ENCODE data around the gene TBCD. TPM values are rescaled to one million over a fixed set of nuclear protein-coding genes. Genes with fewer than 3 reads are reported as not detected.
"Not testable (repeated sequence)": the region's sequence is repeated elsewhere in the genome, so short reads cannot be mapped to it uniquely, and the experiment has no call there.

Gene TBCD
- total RNA-seq, 1 donor from 2014 or later, result 49.9 TPM

- ChIA-PET POLR2A (no interaction called here), CTCF (no interaction called here)
- TF ChIP-seq CTCF (IDR thresholded peaks at IDR 0.05), result no peak
- Mint-ChIP-seq H3K27ac (no peak overlapping the region), H3K9me3 (no peaks in the 10 kb centered on the region), H3K27me3 (no peaks in the 10 kb centered on the region), H3K36me3 (ENCODE audit: low read depth) (no peaks in the 10 kb centered on the region), H3K4me3 (no peak overlapping the region), H3K4me1 (peaks cover 39% of the 10 kb centered on the region)
- ATAC-seq (ENCODE audit: low read depth) (no peak), DNase-seq (no peak)
- intact Hi-C loops (cut with micrococcal nuclease), result loop anchor here (10.0 kb wide), 1 partner anchor 91 kb away; no protein-coding TSS in a partner anchor
These were observed 213.5 kb downstream of the TBCD start for GRCh38 chr17:82965371-82965770.

- peaks cover 3% of the 10 kb centered on the region for H3K27me3 Mint-ChIP-seq
- no peaks in the 10 kb centered on the region for H3K36me3 Mint-ChIP-seq (ENCODE audit: low read depth)
- CTCF ChIA-PET, result no interaction called here
- no peak for TF ChIP-seq CTCF (IDR thresholded peaks at IDR 0.05)
- intact Hi-C loops (cut with micrococcal nuclease), result loop anchor here (10.0 kb wide), 1 partner anchor 92 kb away; no protein-coding TSS in a partner anchor
- H3K4me1 Mint-ChIP-seq, result peaks cover 44% of the 10 kb centered on the region
- POLR2A ChIA-PET, result interaction anchor here (0.6 kb wide), 1 partner anchor 1113 kb away, joined by 4 read pairs; no protein-coding TSS in a partner anchor
- DNase-seq (no peak), ATAC-seq (ENCODE audit: low read depth) (no peak)
- no peak overlapping the region for H3K27ac Mint-ChIP-seq
- no peak overlapping the region for H3K4me3 Mint-ChIP-seq
- H3K9me3 Mint-ChIP-seq, result no peaks in the 10 kb centered on the region
These were observed 214.6 kb downstream of the TBCD start for GRCh38 chr17:82966415-82966814.

GRCh38 chr17:82967268-82968032 lies 215.6 kb downstream of the TBCD start:
- no peak for TF ChIP-seq CTCF (IDR thresholded peaks at IDR 0.05)
- POLR2A ChIA-PET, result no interaction called here
- ATAC-seq (ENCODE audit: low read depth), result peak; percentile 36
- Mint-ChIP-seq H3K27me3 (peaks cover 3% of the 10 kb centered on the region), H3K27ac (no peak overlapping the region), H3K9me3 (no peaks in the 10 kb centered on the region), H3K36me3 (ENCODE audit: low read depth) (no peaks in the 10 kb centered on the region), H3K4me1 (peaks cover 44% of the 10 kb centered on the region), H3K4me3 (no peak overlapping the region)
- no peak for DNase-seq
- CTCF ChIA-PET, result no interaction called here
- intact Hi-C loops (cut with micrococcal nuclease), result loop anchor here (10.0 kb wide), 1 partner anchor 93 kb away; no protein-coding TSS in a partner anchor

GRCh38 chr17:82968033-82968841 lies 216.4 kb downstream of the TBCD start:
- H3K27me3 Mint-ChIP-seq; H3K9me3 Mint-ChIP-seq; DNase-seq; H3K36me3 Mint-ChIP-seq (ENCODE audit: low read depth); H3K4me3 Mint-ChIP-seq; CTCF ChIA-PET; POLR2A ChIA-PET; H3K27ac Mint-ChIP-seq: not testable (repeated sequence)
- intact Hi-C loops (cut with micrococcal nuclease), result loop anchor here (10.0 kb wide), 1 partner anchor 93 kb away; no protein-coding TSS in a partner anchor
- peaks cover 46% of the 10 kb centered on the region for H3K4me1 Mint-ChIP-seq
- peak; percentile 25 for ATAC-seq (ENCODE audit: low read depth)

- Mint-ChIP-seq H3K27me3 (peaks cover 3% of the 10 kb centered on the region), H3K9me3 (no peaks in the 10 kb centered on the region), H3K27ac (no peak overlapping the region), H3K4me3 (no peak overlapping the region), H3K4me1 (peaks cover 42% of the 10 kb centered on the region), H3K36me3 (ENCODE audit: low read depth) (no peaks in the 10 kb centered on the region)
- CTCF ChIA-PET, result interaction anchor here (1.6 kb wide), 1 partner anchor 188 kb away, joined by 3 read pairs; no protein-coding TSS in a partner anchor
- DNase-seq (no peak), ATAC-seq (ENCODE audit: low read depth) (no peak)
- intact Hi-C loops (cut with micrococcal nuclease), result no loop called here
- POLR2A ChIA-PET, result interaction anchor here (1.2 kb wide), 1 partner anchor 106 kb away, joined by 3 read pairs; no protein-coding TSS in a partner anchor
- TF ChIP-seq CTCF (IDR thresholded peaks at IDR 0.05), result no peak
These were observed 218.2 kb downstream of the TBCD start for GRCh38 chr17:82970067-82970466.

Data from activated B cell treated with CpG ODN at 0.5 μM for 24 hours (primary cell).